ENCODE results near the gene RTKN2. TPM values are rescaled to one million over a fixed set of nuclear protein-coding genes. Genes with fewer than 3 reads are reported as not detected.

RTKN2 gene
- total RNA-seq, 1 experiment from 2014 or later, result 14.4 TPM

DNA sequence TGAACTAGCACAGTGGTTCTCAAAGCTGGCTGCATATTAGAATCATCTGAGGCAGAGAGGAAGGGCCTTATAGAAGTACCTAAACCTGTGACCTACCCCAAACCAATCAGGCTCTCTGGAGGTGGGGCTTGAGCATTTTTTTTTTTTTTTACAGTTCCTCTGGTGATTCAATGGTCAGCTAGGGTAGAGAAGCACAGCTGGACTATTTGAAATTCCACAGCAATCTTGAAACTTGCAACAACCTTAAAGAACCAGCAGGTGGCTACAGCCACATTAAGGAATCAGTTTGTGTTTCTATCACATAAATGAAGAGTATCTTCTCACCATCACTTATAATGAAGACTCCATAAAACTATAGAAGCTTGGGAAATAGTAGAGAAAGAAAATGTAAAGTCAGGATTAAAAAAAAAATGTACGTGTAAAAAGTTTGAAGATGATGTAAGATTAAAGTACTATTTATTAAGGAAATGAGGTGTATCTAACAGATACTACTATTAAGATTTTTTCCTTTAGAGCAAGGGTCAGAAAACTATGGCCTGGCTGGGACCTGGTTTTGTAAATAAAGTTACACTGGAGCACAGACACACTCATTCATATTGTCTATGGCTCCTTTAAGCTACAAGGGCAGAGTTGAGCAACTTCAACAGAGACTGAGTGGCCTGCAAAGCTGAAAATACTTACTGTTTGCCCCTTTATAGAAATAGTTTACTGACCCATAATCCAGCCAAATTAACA lies 3.8 kb downstream of the RTKN2 start:
- H3K4ac ChIP-seq (ENCODE audit: low read depth, low read length), result no peak overlapping the region
- no peak overlapping the region for H3K9ac ChIP-seq (ENCODE audit: extremely low read depth, insufficient read length, low read length)
- TF ChIP-seq, protein P1, sequence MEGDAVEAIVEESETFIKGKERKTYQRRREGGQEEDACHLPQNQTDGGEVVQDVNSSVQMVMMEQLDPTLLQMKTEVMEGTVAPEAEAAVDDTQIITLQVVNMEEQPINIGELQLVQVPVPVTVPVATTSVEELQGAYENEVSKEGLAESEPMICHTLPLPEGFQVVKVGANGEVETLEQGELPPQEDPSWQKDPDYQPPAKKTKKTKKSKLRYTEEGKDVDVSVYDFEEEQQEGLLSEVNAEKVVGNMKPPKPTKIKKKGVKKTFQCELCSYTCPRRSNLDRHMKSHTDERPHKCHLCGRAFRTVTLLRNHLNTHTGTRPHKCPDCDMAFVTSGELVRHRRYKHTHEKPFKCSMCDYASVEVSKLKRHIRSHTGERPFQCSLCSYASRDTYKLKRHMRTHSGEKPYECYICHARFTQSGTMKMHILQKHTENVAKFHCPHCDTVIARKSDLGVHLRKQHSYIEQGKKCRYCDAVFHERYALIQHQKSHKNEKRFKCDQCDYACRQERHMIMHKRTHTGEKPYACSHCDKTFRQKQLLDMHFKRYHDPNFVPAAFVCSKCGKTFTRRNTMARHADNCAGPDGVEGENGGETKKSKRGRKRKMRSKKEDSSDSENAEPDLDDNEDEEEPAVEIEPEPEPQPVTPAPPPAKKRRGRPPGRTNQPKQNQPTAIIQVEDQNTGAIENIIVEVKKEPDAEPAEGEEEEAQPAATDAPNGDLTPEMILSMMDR (conservative IDR thresholded peaks at IDR 0.05), result peak; percentile 72
- no peak overlapping the region for H3K27ac ChIP-seq (ENCODE audit: insufficient read length, low read depth, low read length)
- peaks cover 7% of the 10 kb centered on the region; the same call in 1 of the 2 replicates for H3K4me1 ChIP-seq (ENCODE audit: insufficient read depth, low read length)
- no peak overlapping the region for H3K23ac ChIP-seq (ENCODE audit: insufficient read length, low read depth, low read length)
- no peak overlapping the region for H3K18ac ChIP-seq (ENCODE audit: insufficient read length, low read depth, low read length)
- Mint-ChIP-seq H3K4me1 (peaks cover 33 to 35% of the 10 kb centered on the region in 2 experiments), H3K9me3 (no peaks in the 10 kb centered on the region), H3K27me3 (ENCODE audit: low read depth) (peaks cover 10% of the 10 kb centered on the region), H3K36me3 (ENCODE audit: insufficient read depth in 1 of 3, low read depth in 3 of 3) (peaks cover 4 to 16% (median 5%) of the 10 kb centered on the region in 3 experiments; a peak in 5 of 7 replicates), H3K4me3 (peak overlapping the region in 1 of 2 experiments; percentile 24; a peak in 1 of 5 replicates), H3K27ac (peak overlapping the region in 1 of 3 experiments; percentile 26; a peak in 2 of 7 replicates)
- no peak overlapping the region for H2BK20ac ChIP-seq (ENCODE audit: low read depth, low read length, poor library complexity, severe bottlenecking)
- WGBS (ENCODE audit: extremely low coverage, insufficient read length, low lambda C conversion rate), result 100% methylated on average over 1 of the region's 1 CpG
- H2BK120ac ChIP-seq (ENCODE audit: low read depth, low read length, poor library complexity, severe bottlenecking), result no peak overlapping the region
- no peak overlapping the region for H2AFZ ChIP-seq (ENCODE audit: low read length)
- peak; percentile 53 for DNase-seq
- H4K20me1 ChIP-seq (ENCODE audit: control insufficient read depth, insufficient read depth, insufficient read length), result no peaks in the 10 kb centered on the region
- no peaks in the 10 kb centered on the region for H3K9me3 ChIP-seq (ENCODE audit: control insufficient read depth, low read depth, low read length)
- H3K14ac ChIP-seq (ENCODE audit: insufficient read depth, low read length), result no peak overlapping the region
- no peak overlapping the region for H4K8ac ChIP-seq (replicated peaks; ENCODE audit: insufficient read length, low read depth, low read length)
- no peaks in the 10 kb centered on the region for H3K27me3 ChIP-seq (ENCODE audit: insufficient read depth, low read length)
- H3K4me2 ChIP-seq (ENCODE audit: insufficient read depth, insufficient read length, low read length), result peak overlapping the region; percentile 32
- no peak overlapping the region for H4K91ac ChIP-seq (ENCODE audit: insufficient read length, low read depth, low read length)
- peaks cover 6% of the 10 kb centered on the region; the same call in 1 of the 2 replicates for H3K79me2 ChIP-seq (ENCODE audit: insufficient read depth, low read length)
- no peaks in the 10 kb centered on the region for H3K23me2 ChIP-seq (ENCODE audit: insufficient read length, low read depth, low read length, poor library complexity, severe bottlenecking)
- H3K79me1 ChIP-seq (ENCODE audit: insufficient read depth, low read depth, low read length, poor library complexity, severe bottlenecking), result peaks cover 5% of the 10 kb centered on the region
- H2BK12ac ChIP-seq (ENCODE audit: insufficient read length, low read depth, low read length), result no peak overlapping the region
- H2BK5ac ChIP-seq (ENCODE audit: insufficient read length, low read length), result no peak overlapping the region
- no peak overlapping the region for H2AK5ac ChIP-seq (ENCODE audit: insufficient read length, low read length)
- no peak overlapping the region for H2BK15ac ChIP-seq (ENCODE audit: low read depth, low read length)
- H4K5ac ChIP-seq (ENCODE audit: insufficient read length, low read depth, low read length), result no peak overlapping the region
- no peak overlapping the region for H3K56ac ChIP-seq (ENCODE audit: insufficient read length, low read depth, low read length)
- no peak overlapping the region for H3T11ph ChIP-seq (ENCODE audit: low read length)

All from H9 (cell line).